Suprapubic skin (tissue), 4 donors: Measurements from ENCODE around the gene ARHGAP12. TPM values are rescaled to one million over a fixed set of nuclear protein-coding genes. Genes with fewer than 3 reads are reported as not detected.

Source experiments
- DNase-seq, 2 donors: peaks; one replicate each; pipeline ENCODE4 v3.0.0-alpha.2; 2019; ENCODE audit warnings: low spot score in 2 of 2
- H3K27ac ChIP-seq: fragments of 200-600 bp; sonication (generic); one replicate; pipeline ENCODE4 v1.5.1; 2019
- H3K27me3 ChIP-seq: fragments of 200-600 bp; sonication (generic); one replicate; pipeline ENCODE4 v1.5.1; 2019
- H3K36me3 ChIP-seq: fragments of 200-600 bp; sonication (generic); one replicate; pipeline ENCODE4 v1.5.1; 2019
- H3K4me1 ChIP-seq: fragments of 200-600 bp; sonication (generic); one replicate; pipeline ENCODE4 v1.5.1; 2019
- H3K4me3 ChIP-seq: fragments of 200-600 bp; sonication (generic); one replicate; pipeline ENCODE4 v1.5.1; 2019; ENCODE audit warnings: mild to moderate bottlenecking
- H3K9me3 ChIP-seq: fragments of 200-600 bp; sonication (generic); one replicate; pipeline ENCODE4 v1.5.1; 2019
- CTCF ChIP-seq, 2 donors: fragments of 200-600 bp in 1 of 2; fragments of 450-650 bp in 1 of 2; sonication (generic) in 1 of 2; IDR thresholded peaks; one replicate each; pipeline ENCODE4 v1.5.1; 2016 to 2019; ENCODE audit warnings: antibody characterized with exemption in 2 of 2, mild to moderate bottlenecking in 1 of 2, moderate library complexity in 1 of 2
- EP300 ChIP-seq: sonication (generic); formaldehyde crosslinking; IDR thresholded peaks from one replicate; pipeline ENCODE4 v1.6.1; 2017; ENCODE audit warnings: antibody characterized with exemption
- POLR2A ChIP-seq, 2 donors: fragments of 450-650 bp; IDR thresholded peaks; one replicate each; pipeline ENCODE4 v1.6.1; 2017; ENCODE audit warnings: antibody characterized with exemption in 2 of 2, mild to moderate bottlenecking in 2 of 2, moderate library complexity in 2 of 2
- POLR2AphosphoS5 ChIP-seq, 3 donors: sonication (generic); formaldehyde crosslinking; IDR thresholded peaks; one replicate each; pipeline ENCODE4 v1.6.1; 2017; ENCODE audit warnings: antibody characterized with exemption in 3 of 3
- WGBS: methylation state at CpG from one replicate; pipeline ENCODE4 v1.1.5; 2018; 5-methylcytosine and 5-hydroxymethylcytosine counted together
- total RNA-seq, 4 donors: library from RNA; depleted of rRNA; stranded (reverse); fragments of >200 nt; gene quantifications; one replicate each; pipeline ENCODE4 v1.1.0, GENCODE V29; 2016

The ARHGAP12 gene
- total RNA-seq, 4 donors from 2014 or later: 25.7 to 64.5 (median 39.5) TPM

DNA sequence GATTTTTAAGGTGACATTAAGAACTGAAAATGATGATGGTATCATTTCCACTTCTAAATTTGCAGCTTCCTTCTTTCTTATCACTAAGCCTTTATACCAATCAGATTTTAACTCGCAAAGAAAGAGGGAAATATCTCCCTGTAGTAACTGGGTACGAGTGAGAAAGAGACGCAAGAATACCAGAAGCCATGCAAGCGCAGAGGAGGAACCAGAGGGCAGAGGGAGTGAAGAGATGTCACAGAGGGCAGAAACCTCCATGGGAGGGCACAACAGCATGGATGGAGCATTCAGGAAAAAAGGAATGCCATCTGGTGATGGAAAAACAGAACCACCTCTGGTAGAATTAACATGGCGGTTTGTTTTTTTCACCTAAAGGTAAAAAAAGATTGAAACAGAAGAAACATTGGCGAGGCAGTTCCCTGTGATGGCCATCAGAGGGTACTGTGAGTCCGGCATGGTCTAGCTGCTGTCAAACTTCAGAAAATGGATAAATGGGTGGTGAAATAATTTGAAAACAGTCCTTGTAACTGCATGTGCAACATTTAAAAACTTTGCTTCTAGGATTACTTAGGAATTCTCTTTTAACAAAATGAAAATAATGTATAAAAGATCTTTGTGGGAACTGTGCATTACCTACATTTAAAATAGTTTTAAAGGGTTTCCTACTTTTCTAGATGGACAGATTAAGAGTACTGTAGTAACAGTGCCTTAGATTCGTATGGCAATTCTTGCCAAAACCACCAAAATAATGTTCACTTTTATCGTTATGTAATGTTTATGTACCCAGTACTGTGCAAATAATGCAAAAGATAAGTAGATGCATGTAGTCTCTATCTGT, 91.8 kb downstream of the ARHGAP12 start:
- no peak overlapping the region for H3K4me3 ChIP-seq
- H3K9me3 ChIP-seq: no peaks in the 10 kb centered on the region
- H3K27ac ChIP-seq: no peak overlapping the region
- TF ChIP-seq CTCF (IDR thresholded peaks at IDR 0.05) (peak; percentile 1 to 38), POLR2AphosphoS5 (IDR thresholded peaks at IDR 0.05) (no peak)
- H3K27me3 ChIP-seq: no peaks in the 10 kb centered on the region
- H3K4me1 ChIP-seq: peaks cover 9% of the 10 kb centered on the region
- H3K36me3 ChIP-seq: peaks cover 10% of the 10 kb centered on the region
- 90% methylated on average over 9 of the region's 9 CpGs for WGBS
- DNase-seq: no peak

DNA sequence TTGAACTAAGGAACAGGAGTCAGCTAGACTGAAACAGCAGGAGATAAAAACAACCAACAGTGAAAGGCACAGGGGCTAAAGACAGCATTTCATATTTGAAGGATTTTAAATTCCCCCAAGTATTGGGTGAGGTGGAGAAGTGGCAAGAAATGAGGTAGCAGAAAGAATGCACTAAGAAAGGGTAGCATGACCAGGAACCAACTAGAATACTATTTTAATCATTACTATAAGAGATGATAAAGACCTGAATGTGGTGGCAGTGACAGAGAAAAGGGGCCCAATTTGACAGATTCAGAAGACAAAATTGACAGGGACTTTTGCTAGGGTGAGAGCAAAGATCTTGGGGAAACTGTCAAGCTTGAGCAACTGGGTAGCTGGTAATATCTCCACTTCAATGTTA, 94.9 kb downstream of the ARHGAP12 start:
- H3K4me1 ChIP-seq: peaks cover 12% of the 10 kb centered on the region
- H3K27ac ChIP-seq: no peak overlapping the region
- no peak overlapping the region for H3K4me3 ChIP-seq
- H3K9me3 ChIP-seq: no peaks in the 10 kb centered on the region
- DNase-seq: no peak
- H3K27me3 ChIP-seq: no peaks in the 10 kb centered on the region
- TF ChIP-seq CTCF (IDR thresholded peaks at IDR 0.05): no peak
- TF ChIP-seq EP300: no peak
- no peak for TF ChIP-seq POLR2A (IDR thresholded peaks at IDR 0.05)
- no peak for TF ChIP-seq POLR2AphosphoS5 (IDR thresholded peaks at IDR 0.05)
- H3K36me3 ChIP-seq: peaks cover 10% of the 10 kb centered on the region

DNA sequence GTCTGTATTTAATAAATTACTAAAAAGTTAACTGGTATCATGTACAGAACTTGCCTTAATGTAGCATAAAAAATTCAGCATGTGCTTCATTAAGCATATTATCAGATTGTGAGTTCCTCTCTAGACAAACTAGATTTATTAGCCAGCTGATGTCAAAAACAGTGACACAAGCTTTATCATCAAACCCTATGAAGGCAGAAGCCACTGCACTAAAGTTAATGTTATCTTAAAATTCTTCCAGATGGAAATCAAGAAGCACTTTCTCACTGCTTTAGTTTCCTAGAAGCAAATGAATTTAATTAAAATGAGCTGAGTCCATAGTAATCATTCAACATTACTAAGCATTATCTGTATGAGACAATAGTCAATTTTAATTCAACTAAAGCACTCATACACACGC, 96.4 kb downstream of the ARHGAP12 start:
- Histone ChIP-seq H3K4me1 (peaks cover 12% of the 10 kb centered on the region), H3K27me3 (no peaks in the 10 kb centered on the region), H3K4me3 (no peak overlapping the region), H3K27ac (no peak overlapping the region), H3K36me3 (no peaks in the 10 kb centered on the region), H3K9me3 (no peaks in the 10 kb centered on the region)
- TF ChIP-seq POLR2AphosphoS5 (IDR thresholded peaks at IDR 0.05) (no peak), EP300 (no peak), POLR2A (IDR thresholded peaks at IDR 0.05) (no peak), CTCF (IDR thresholded peaks at IDR 0.05) (no peak)
- 67% methylated on average over 1 of the region's 1 CpG for WGBS
- no peak for DNase-seq

GRCh38 chr10:31830887-31831286, 97.7 kb downstream of the ARHGAP12 start:
- Histone ChIP-seq H3K36me3 (peaks cover 3% of the 10 kb centered on the region), H3K27ac (no peak overlapping the region), H3K4me3 (no peak overlapping the region), H3K27me3 (no peaks in the 10 kb centered on the region), H3K4me1 (peaks cover 12% of the 10 kb centered on the region), H3K9me3 (no peaks in the 10 kb centered on the region)
- DNase-seq: no peak
- WGBS: 49% methylated on average over 5 of the region's 5 CpGs
- TF ChIP-seq POLR2A (IDR thresholded peaks at IDR 0.05) (no peak), CTCF (IDR thresholded peaks at IDR 0.05) (no peak)

GRCh38 chr10:31829776-31830175, 98.9 kb downstream of the ARHGAP12 start:
- H3K4me3 ChIP-seq: no peak overlapping the region
- DNase-seq: no peak
- H3K27ac ChIP-seq: no peak overlapping the region
- peaks cover 8% of the 10 kb centered on the region for H3K36me3 ChIP-seq
- 98% methylated on average over 1 of the region's 1 CpG for WGBS
- no peaks in the 10 kb centered on the region for H3K9me3 ChIP-seq
- H3K27me3 ChIP-seq: no peaks in the 10 kb centered on the region
- TF ChIP-seq POLR2A (IDR thresholded peaks at IDR 0.05) (no peak), EP300 (no peak), CTCF (IDR thresholded peaks at IDR 0.05) (no peak), POLR2AphosphoS5 (IDR thresholded peaks at IDR 0.05) (no peak)
- peaks cover 12% of the 10 kb centered on the region for H3K4me1 ChIP-seq
